GM10266 (cell line): ENCODE data around the gene EGFR.

Experiments
- DNase-seq: peaks from one replicate; pipeline ENCODE4 v3.0.0; 2012; ENCODE audit errors: extremely low spot score
- TF ChIP-seq, protein P1 (sequence below): IDR thresholded peaks from 2 replicates; pipeline ENCODE4 v1.5.1; 2012; ENCODE audit warnings: mild to moderate bottlenecking, low read depth; ENCODE audit not compliant: control insufficient read depth, insufficient read depth; ENCODE audit errors: missing control alignments

EGFR gene

DNA sequence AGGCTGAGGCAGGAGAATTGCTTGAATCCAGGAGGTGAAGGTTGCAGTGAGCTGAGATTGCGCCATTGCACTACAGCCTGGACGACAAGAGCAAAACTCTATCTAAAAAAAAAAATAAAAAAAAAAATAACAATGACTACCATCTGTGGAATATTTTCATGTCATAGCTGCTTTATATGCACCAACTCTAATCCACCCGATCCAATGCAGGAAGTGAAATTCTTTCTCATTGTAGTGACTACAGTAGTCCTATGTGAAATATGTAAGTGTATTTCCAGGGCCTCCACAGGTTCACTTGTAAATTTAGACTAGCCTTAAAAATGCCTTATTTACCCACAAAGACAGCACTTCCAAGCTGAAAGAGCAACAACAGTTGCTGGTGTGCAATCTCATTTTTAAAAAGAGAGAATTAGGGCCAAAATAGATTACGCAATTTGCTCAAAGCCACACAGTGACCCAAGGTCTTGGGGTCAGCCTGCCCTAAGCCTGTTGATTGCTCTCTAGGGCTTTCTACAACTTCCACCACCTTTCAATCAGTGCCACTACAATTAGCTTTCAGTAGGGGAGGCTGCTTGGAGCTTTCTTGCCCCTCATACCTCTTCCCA, 25.8 kb upstream of the EGFR start:
- TF ChIP-seq, protein P1, sequence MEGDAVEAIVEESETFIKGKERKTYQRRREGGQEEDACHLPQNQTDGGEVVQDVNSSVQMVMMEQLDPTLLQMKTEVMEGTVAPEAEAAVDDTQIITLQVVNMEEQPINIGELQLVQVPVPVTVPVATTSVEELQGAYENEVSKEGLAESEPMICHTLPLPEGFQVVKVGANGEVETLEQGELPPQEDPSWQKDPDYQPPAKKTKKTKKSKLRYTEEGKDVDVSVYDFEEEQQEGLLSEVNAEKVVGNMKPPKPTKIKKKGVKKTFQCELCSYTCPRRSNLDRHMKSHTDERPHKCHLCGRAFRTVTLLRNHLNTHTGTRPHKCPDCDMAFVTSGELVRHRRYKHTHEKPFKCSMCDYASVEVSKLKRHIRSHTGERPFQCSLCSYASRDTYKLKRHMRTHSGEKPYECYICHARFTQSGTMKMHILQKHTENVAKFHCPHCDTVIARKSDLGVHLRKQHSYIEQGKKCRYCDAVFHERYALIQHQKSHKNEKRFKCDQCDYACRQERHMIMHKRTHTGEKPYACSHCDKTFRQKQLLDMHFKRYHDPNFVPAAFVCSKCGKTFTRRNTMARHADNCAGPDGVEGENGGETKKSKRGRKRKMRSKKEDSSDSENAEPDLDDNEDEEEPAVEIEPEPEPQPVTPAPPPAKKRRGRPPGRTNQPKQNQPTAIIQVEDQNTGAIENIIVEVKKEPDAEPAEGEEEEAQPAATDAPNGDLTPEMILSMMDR = no peak
- DNase-seq = no peak

DNA sequence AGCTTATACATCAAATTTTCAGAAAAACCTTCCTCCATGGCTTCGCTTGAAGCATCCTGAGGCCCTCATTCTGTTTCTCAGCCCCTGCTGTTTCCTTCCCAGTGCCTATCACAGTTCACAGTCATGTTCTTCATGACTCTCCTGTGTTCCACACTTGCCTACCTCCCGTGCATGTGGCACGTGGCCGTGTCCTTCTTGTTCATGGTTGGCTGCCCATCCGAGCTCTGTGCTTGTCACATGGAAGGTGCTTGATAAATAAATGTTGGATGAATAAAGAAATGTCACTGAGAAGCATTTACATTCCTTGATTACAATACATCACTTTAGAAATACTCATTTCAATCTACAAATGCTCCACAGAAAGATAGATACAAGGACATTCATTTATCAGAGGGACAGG, 23.7 kb upstream of the EGFR start:
- TF ChIP-seq, protein P1 = no peak
- DNase-seq = no peak

DNA sequence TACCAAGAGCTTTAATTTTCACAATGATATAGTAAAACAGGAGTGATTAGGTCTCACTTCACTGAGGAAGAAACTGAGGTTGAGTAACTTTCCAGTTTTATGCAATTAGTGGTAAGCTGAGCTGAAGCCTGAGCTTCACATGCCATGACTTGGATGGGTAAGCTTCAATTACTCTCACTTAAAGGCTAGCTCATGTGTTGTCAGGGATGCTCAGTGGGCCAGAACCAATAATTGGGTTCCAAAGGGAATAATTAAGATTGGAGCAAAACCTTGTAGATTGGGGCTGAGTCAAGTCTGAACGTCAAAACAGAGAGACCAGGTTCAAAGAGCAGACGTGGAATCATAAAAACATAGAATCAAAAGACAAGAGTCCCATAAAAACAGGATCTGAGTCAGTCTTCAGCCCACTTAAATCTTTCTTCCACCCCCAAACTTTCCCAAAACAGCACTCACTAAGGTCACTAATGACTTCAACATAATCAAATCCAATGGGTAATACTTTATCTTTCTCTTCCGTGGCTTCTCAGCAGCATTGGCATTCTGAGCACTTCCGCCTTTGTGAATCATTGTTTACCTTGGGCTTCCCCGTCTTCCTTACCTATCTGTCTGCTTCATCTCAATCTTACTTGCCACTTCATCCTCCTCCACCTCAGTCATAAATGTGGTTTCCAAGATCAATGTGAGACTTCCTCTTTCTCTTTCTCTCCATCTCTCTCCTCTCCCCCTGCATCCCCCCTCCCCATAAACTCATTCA, 23.0 kb upstream of the EGFR start:
- DNase-seq = no peak

DNA sequence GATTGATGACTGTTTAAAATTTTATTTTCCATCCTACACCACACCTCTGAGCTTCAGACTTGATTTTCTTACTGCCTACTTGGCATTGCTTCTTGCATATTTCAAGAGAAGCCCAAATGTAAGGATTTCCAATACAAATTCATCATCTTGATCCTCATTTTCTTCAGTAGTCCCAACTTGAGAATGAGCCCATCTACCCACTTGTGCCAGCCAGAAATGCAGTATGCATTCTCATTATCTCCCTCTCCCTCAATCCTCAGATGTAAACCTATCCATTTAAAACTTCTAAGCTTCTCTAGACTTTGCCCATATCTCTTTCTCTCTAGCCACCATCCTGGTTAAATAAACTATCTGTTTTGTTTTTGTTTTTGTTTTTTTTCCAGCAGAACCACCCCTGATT, 22.4 kb upstream of the EGFR start:
- no peak for DNase-seq
- TF ChIP-seq, protein P1 = no peak

More for the DNA sequence above, 23.0 kb upstream of the EGFR start:
- TF ChIP-seq, protein P1 = no peak

DNA sequence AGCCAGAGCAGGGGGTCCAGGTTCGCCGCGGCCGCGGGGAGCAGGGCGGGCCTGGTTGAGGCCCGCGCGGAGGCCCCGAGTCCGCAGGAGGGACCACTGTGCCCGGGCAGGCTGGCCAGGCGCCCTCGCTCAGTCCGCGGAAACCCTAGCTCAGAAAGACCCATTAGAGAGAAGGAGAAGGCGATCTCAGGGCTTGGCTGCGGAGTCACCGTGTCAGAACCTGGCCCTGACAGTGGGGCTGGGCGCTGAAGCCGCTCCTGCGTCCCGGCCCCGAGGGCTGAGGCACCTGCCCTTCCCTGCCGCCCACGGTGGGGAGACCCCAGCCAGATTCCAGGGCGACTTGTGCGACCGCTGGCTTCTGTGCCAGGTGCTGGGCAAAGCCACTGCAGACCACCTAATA, 14.2 kb upstream of the EGFR start:
- DNase-seq = no peak
- TF ChIP-seq, protein P1 = no peak

DNA sequence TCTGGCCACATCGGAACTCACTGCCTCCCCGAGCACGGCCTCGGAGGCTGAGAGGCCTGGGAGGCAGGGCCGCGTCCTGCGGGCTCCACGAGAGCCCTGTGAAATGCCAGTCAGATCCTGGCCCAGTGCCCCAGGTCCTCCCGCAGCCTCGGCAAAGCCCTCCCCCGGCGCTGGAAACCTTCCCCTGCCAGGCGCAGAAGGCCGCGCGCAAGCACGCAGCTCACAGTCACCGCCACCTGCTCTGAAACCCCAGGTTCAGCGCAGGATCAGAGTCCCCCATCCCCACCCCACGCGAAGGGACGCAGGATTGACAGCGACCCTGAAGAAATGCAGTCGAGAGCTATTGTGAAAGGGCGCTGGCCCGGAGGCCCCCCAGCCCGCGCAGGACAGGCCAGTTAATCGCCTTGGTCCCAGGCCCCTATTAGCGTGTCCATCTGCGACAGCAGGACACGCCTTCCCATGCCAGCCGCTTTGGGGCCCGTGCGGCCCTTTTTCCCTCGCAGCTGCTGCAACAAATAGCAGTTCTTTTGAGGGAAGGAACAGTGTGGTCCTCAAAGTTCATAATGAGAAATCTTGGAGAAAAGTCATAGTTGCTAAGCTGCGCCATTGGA, 13.5 kb upstream of the EGFR start:
- no peak for DNase-seq
- TF ChIP-seq, protein P1 = no peak

DNA sequence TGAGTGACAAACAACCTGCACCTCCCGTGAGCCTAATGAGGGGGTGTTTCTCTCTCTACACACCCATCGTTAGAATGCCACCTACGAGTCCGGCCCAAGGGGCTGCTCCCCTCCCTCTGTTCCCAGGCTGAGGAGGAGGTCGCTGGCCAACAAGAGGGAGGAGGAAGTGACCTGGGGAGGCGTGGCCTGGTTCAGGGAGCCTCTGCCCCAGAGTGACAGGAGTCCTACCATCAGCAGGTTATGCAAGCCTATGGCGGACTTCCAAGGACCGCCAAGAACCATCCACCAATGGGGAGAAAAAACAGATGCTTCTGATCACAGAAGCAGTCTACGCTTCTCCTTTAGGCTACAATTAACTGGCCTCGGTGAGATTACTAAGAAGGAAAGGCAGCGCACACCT, 12.3 kb upstream of the EGFR start:
- no peak for DNase-seq
- TF ChIP-seq, protein P1 = no peak
